Measurements from ENCODE around the gene TBC1D1.
"Not testable (repeated sequence)": the region's sequence is repeated elsewhere in the genome, so short reads cannot be mapped to it uniquely, and the experiment has no call there.

TBC1D1 gene

GRCh38 chr4:37968747-37969146, 77.9 kb downstream of the TBC1D1 start:
- no peak for DNase-seq

DNA sequence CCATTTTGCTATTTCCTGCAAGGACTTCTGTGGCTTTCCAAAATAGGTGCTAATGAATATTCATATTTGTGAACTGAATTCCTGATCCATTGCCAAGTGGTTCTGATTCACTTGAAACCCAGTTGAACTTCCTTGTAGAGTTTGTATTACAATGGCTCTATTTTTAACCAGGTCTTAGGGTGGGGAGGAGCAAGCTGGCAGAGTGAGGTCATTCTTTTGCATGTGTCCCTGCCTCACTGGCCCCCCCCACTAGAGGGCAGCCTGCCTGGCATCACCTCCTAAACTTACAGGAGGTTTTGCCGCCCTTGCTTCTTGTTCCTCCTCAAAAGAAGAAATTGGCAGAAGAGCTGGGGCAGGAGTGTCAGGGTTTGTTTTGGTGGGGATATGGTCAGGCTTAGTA, 79.8 kb downstream of the TBC1D1 start:
- DNase-seq: peak; percentile 69 to 70

- DNase-seq: no peak
These were observed 80.3 kb downstream of the TBC1D1 start for GRCh38 chr4:37971202-37971601.

- DNase-seq: no peak
These were observed 82.6 kb downstream of the TBC1D1 start for GRCh38 chr4:37973441-37973840.

- not testable (repeated sequence) for DNase-seq
These were observed 84.5 kb downstream of the TBC1D1 start for GRCh38 chr4:37975321-37975822.

DNA sequence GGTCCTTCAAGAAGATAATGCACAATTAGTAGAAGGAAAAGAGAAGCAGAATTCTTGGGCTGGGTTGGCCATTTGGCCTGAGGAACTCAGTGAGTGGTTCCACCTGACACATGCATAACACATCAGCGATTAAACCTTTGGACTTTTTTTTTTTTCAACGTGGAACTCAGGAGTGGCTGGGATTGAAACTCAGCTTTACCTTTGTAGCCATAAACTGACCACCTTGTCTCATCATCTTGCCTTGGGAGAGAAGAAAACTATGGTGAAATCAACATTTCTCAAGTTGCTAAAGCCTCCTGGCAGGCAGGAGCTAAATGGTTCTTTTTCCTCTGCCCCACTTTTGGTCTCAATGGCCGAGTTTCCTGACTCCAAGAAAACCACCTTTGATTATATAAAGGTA, 85.6 kb downstream of the TBC1D1 start:
- no peak for DNase-seq

GRCh38 chr4:37976991-37977470, 86.1 kb downstream of the TBC1D1 start:
- peak; percentile 73 to 82 for DNase-seq

GRCh38 chr4:37977471-37978247, 86.8 kb downstream of the TBC1D1 start:
- peak; percentile 67 to 73 for DNase-seq

GRCh38 chr4:37978248-37978924, 87.5 kb downstream of the TBC1D1 start:
- DNase-seq: peak in 1 of 2 donors; percentile 50

GRCh38 chr4:37980246-37980645, 89.4 kb downstream of the TBC1D1 start:
- no peak for DNase-seq

- DNase-seq: no peak
These were observed 90.5 kb downstream of the TBC1D1 start for GRCh38 chr4:37981425-37981824.

DNA sequence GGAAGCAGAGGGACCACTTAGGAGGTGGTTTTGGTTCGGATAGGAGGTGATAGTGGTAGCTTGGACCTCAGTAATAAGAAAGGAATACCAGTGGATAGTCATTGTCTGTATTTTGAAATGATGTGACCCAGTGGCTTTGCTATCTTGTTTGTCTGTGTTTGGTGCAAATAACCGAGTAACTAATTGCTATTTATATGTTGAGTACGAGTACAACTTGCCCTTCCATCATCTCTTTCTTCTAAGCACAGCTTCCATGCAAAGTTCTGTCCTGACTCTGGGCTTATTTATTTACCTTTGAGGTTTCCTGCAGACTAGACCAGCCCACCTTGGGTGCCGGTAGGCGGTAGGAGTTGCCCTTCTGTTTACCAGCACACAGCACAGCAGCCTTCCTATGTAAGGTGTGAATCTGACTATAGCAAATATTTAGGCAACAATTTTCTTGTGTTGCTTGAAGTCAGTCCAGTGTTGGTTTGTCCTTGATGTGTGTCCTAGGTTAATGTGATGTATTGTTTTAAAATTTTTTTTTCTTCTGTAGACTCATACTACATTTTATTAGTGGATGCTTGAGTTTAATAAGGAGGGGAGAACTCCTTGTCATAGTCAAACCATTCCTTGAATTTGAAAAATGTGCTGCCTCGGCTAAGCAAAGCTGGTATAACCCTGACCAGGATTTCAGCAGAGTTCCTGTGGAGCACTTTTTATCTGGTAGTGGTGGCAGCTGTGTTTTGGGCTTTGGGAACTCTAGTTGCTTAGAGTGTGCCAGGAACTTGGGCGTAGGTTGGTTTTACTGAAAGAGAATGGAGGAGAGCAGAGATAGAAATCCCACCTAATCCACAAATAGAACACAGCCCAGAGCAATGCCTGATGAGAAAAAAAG, 91.2 kb downstream of the TBC1D1 start:
- DNase-seq: no peak

DNA sequence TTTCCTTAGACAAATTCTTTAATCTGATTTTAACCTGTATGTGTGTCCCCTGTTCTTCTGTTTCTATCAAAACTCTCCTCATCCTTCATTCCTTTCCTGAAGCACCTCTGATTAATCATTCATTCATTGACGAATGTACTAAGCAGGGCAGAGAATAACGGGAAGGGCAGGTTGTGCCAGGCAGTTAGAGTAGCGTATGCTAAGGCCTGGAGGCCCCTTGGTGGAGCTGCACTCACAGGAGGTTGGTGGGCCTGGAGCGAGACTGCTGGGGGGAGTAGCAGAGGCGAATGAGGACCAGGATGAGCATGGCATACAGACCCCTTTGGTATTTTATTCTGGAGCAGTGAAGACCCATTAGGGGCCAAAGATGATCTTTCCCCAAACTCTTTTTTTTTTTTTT, 91.9 kb downstream of the TBC1D1 start:
- no peak for DNase-seq

DNA sequence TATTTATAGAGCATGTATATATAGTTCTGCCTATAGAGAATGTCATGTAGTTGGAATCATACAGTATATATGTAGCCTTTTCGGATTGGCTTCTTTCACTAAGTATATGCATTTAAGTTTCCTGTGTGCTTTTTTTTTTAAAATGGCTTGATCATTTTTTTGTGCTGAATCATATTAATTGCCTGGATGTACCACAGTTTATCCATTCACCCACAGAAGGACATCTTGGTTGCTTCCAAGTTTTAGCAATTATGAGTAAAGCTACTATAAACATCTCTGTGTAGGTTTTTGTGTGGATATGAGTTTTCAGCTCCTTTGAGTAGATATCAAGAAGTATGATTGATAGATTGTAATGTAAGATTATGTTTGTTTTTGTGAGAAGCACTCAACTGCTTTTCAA, 93.1 kb downstream of the TBC1D1 start:
- no peak for DNase-seq

DNA sequence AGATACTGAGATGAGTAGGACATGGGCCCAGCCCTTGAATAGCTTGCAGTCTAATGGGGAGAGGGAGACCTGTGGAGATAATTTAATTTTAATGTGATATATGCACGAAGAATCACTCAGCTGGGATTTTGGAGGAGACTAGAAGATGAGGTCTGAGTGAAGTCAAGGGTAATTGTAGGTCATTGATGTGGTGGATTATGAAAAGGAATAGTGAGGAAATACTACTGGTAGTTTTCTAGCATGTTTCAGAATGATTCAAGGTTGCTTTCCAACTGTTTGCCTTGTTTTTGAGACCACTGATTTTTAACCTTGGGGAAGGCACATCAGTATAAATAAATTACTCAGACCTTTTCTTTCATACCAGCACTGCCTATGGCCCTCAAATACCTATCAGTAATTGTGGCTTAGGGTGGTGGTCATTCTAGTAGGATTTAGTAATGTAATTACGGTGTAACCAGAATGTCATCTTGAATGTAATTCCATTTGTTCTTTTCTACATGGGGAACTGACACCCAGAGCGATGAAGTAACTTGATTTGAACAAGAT, 94.9 kb downstream of the TBC1D1 start:
- no peak for DNase-seq

DNA sequence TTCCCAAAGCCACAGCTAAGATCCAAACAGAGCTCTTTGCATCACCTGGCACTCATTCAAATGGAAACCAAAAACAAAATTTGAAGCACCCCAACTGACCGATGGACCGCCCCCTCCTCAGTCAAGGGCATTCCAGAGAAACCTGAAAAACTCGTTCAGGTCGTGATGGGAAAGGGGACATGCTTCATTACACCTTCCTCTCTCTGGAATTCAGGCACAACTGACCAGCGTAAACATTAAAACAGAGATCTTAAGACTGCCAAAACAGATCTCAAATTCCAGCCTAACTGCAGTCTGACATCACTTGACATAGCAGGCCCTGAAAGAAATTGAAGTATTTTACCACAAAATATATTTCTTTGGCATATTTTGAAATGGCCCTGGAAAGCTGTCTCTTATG, 97.8 kb downstream of the TBC1D1 start:
- DNase-seq: no peak

- no peak for DNase-seq
These were observed 98.7 kb downstream of the TBC1D1 start for GRCh38 chr4:37989398-37990260.

DNA sequence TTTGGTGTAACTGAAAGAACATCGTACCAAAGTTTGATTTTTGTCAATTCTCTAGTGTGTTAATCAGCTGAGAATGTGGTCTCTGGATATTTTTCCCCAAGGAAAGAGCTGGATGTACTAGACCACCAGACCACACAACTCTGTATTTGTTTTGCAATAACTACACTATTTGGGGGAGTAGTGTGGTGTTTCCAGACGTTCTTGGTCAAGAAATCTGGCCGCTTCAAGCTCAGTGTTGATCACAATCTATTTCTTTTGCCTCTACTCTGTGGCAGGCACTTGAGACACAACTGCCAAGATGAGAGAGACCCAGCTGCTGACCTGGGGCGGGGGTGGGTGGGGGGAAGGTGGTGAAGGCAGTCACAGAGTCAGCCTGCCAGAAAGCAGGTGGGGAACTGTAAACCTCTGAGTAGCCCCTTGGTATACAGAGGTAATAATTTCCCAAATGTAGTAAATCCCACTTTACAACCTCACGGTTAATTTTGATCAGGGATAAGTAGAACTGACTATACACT, 99.9 kb downstream of the TBC1D1 start:
- no peak for DNase-seq

- no peak for DNase-seq
These were observed 100.9 kb downstream of the TBC1D1 start for GRCh38 chr4:37991623-37992410.

DNA sequence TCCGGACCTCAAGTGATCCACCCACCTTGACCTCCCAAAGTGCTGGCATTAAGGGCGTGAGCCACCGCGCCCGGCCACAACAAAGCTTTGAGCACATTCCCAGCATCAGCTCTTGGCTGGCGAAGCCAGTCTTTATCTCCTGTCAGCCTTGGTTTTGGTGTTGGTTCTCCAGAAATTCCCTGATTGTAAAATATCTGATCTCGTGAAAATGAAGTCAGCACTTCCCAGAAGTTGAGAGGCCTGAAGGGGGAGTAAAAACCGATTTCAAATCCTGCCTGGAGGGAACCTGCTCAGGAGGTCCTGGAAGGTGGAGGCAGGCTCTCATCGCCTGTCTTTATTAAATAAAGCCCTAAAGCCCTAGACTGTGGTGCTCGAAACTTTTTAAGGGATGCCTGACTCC, 102.9 kb downstream of the TBC1D1 start:
- no peak for DNase-seq

DNA sequence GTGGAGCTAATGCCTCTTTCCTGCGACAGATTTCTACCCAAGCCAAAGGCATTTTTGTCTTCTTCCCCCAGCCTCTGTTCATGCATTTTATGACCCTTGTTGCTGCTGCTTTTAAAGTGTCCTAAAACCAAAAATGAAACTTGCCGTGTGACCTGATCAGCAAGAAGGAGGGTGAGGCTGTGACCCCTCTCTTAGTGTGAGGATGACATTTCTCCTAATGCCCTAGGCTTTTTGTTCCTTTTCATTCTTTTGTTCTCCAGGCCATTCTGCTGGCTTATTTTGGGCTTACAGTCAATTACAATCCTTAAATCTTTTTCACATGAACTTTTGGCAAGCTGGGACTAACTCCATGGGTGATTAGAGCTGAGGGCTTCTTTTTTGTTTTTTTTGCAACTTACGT, 103.7 kb downstream of the TBC1D1 start:
- no peak for DNase-seq
